B cell (primary cell): Measurements from ENCODE around the gene CMIP. TPM values are rescaled to one million over a fixed set of nuclear protein-coding genes. Genes with fewer than 3 reads are reported as not detected.

ENCODE experiments used
- ATAC-seq: fragments of 200-7000 bp; cut with Tn5 transposase; one replicate; pipeline ENCODE4 v1.10.0; 2021; ENCODE audit warnings: low read depth, mild to moderate bottlenecking, moderate number of reproducible peaks, moderate library complexity
- CTCF ChIA-PET: fragments of 350-600 bp; sonication (Branson Sonifier 250); formaldehyde crosslinking; loops from one replicate; lab custom pipeline; 2021; ENCODE audit warnings: antibody characterized with exemption, inconsistent platforms; lab: Charles Lee
- POLR2A ChIA-PET: fragments of 350-600 bp; sonication (Branson Sonifier 250); formaldehyde crosslinking; loops from one replicate; lab custom pipeline; 2021; ENCODE audit warnings: antibody characterized with exemption; lab: Charles Lee
- DNase-seq: peaks from one replicate; pipeline ENCODE4 v3.0.0; 2013
- H2AFZ ChIP-seq: 2 replicates; pipeline ENCODE4 v1.6.1; 2012; ENCODE audit warnings: mild to moderate bottlenecking, low read depth, low read length; ENCODE audit not compliant: insufficient read depth, poor library complexity, severe bottlenecking
- H3K27ac ChIP-seq, 2 donors: 1 replicate in 1 of 2; 2 replicates in 1 of 2; pipeline ENCODE4 v1.5.1; 2012 to 2013; ENCODE audit warnings: low read length in 2 of 2, mild to moderate bottlenecking in 2 of 2, moderate library complexity in 1 of 2
- H3K27me3 ChIP-seq, 4 experiments: fragments of 200-600 bp in 1 of 4; sonication (generic) in 1 of 4; replicated peaks in 1 of 4; 1 replicate in 2 of 4; 2 replicates in 2 of 4; pipeline versions ENCODE4 v1.6.1 to v1.7.0; 2013 to 2016; ENCODE audit warnings: low read length in 3 of 4, mild to moderate bottlenecking in 2 of 4, mixed read lengths in 1 of 4, moderate library complexity in 1 of 4; ENCODE audit not compliant: insufficient read depth in 4 of 4, control insufficient read depth in 3 of 4; ENCODE audit errors: control extremely low read depth in 1 of 4
- H3K36me3 ChIP-seq, 2 experiments: replicated peaks in 1 of 2; 1 replicate in 1 of 2; 2 replicates in 1 of 2; pipeline versions ENCODE4 v1.6.1 to v1.7.1; 2013; ENCODE audit warnings: low read length in 1 of 2; ENCODE audit not compliant: insufficient read depth in 2 of 2, control insufficient read depth in 1 of 2; ENCODE audit errors: control extremely low read depth in 1 of 2, extremely low read depth in 1 of 2
- H3K4me1 ChIP-seq, 2 donors: fragments of 200-600 bp in 1 of 2; sonication (generic) in 1 of 2; 1 replicate in 1 of 2; 2 replicates in 1 of 2; pipeline versions ENCODE4 v1.5.1 to v1.6.1; 2013 to 2017; ENCODE audit warnings: low read length in 2 of 2; ENCODE audit not compliant: control insufficient read depth in 2 of 2, insufficient read depth in 2 of 2
- H3K4me2 ChIP-seq: replicated peaks from 2 replicates; pipeline ENCODE3; 2012; ENCODE audit warnings: mild to moderate bottlenecking, low read depth, low read length; ENCODE audit not compliant: poor library complexity, severe bottlenecking
- H3K4me3 ChIP-seq, 5 experiments: fragments of 200-600 bp in 1 of 5; sonication (generic) in 1 of 5; 1 replicate in 3 of 5; 2 replicates in 2 of 5; pipeline versions ENCODE4 v1.5.1 to v1.7.0; 2011 to 2016; ENCODE audit warnings: low read length in 4 of 5, mild to moderate bottlenecking in 4 of 5, low read depth in 2 of 5, control low read depth in 1 of 5, moderate library complexity in 1 of 5; ENCODE audit not compliant: insufficient read depth in 1 of 5; ENCODE audit errors: control extremely low read depth in 1 of 5, extremely low read depth in 1 of 5
- H3K79me2 ChIP-seq: fragments of 200-600 bp; sonication (generic); one replicate; pipeline ENCODE4 v1.6.0; 2016; ENCODE audit warnings: low read length; ENCODE audit not compliant: control insufficient read depth, insufficient read depth
- H3K9ac ChIP-seq: fragments of 200-600 bp; sonication (generic); 2 replicates; pipeline ENCODE4 v1.6.1; 2017; ENCODE audit warnings: mild to moderate bottlenecking, low read length, moderate library complexity
- H3K9me3 ChIP-seq, 3 donors: one replicate each; pipeline versions ENCODE4 v1.6.1 to v1.7.1; 2013; ENCODE audit warnings: low read length in 2 of 3; ENCODE audit not compliant: control insufficient read depth in 2 of 3, insufficient read depth in 1 of 3; ENCODE audit errors: control extremely low read depth in 1 of 3
- H4K20me1 ChIP-seq: 2 replicates; pipeline ENCODE4 v1.6.0; 2012; ENCODE audit warnings: mild to moderate bottlenecking, low read length; ENCODE audit not compliant: insufficient read depth, control insufficient read depth, poor library complexity, severe bottlenecking
- H3K27ac Mint-ChIP-seq: one replicate; pipeline ENCODE4 v1.8.0; 2021; ENCODE audit warnings: mixed read lengths
- H3K27me3 Mint-ChIP-seq: one replicate; pipeline ENCODE4 v1.8.0; 2021; ENCODE audit warnings: mixed read lengths
- H3K4me1 Mint-ChIP-seq: one replicate; pipeline ENCODE4 v1.8.0; 2021; ENCODE audit warnings: mixed read lengths
- H3K4me3 Mint-ChIP-seq: one replicate; pipeline ENCODE4 v1.8.0; 2021; ENCODE audit warnings: mixed read lengths
- H3K9me3 Mint-ChIP-seq: one replicate; pipeline ENCODE4 v1.8.0; 2022; ENCODE audit warnings: mixed read lengths; ENCODE audit not compliant: insufficient read depth
- EZH2 ChIP-seq: IDR thresholded peaks from 2 replicates; pipeline ENCODE4 v1.6.1; 2012; ENCODE audit warnings: borderline replicate concordance, low read depth, mild to moderate bottlenecking, moderate library complexity, low read length; ENCODE audit not compliant: insufficient read depth, poor library complexity, severe bottlenecking
- WGBS: methylation state at CpG from one replicate; pipeline ENCODE4 v1.1.5; 2013; ENCODE audit warnings: missing lambda C conversion rate; ENCODE audit not compliant: insufficient coverage; 5-methylcytosine and 5-hydroxymethylcytosine counted together
- intact Hi-C: fragments of 100-400 bp; cut with micrococcal nuclease; formaldehyde crosslinking; loops from one replicate; pipeline ENCODE4 v1.10.0; 2022
- polyA plus RNA-seq: library from polyadenylated mRNA; depleted of rRNA; stranded (reverse); fragments of >200 nt; gene quantifications from 2 replicates; pipeline ENCODE4 v1.2.3, GENCODE V29; 2012
- total RNA-seq, 2 donors: library from RNA; stranded (reverse); fragments of 120-200 nt in 1 of 2; gene quantifications; 1 replicate in 1 of 2; 2 replicates in 1 of 2; pipeline versions ENCODE4 v1.2.3 to v1.2.4, GENCODE V29; 2013 to 2022
- TF ChIP-seq, protein P1 (sequence below): fragments of 200-600 bp; IDR thresholded peaks from one replicate; pipeline ENCODE4 v1.8.0; 2022; ENCODE audit warnings: antibody characterized with exemption, mild to moderate bottlenecking

CMIP gene
- total and polyA plus RNA-seq, 2 donors (not counting 1 experiment from before 2014, with no cell fraction given): 27.1 to 155 TPM

DNA sequence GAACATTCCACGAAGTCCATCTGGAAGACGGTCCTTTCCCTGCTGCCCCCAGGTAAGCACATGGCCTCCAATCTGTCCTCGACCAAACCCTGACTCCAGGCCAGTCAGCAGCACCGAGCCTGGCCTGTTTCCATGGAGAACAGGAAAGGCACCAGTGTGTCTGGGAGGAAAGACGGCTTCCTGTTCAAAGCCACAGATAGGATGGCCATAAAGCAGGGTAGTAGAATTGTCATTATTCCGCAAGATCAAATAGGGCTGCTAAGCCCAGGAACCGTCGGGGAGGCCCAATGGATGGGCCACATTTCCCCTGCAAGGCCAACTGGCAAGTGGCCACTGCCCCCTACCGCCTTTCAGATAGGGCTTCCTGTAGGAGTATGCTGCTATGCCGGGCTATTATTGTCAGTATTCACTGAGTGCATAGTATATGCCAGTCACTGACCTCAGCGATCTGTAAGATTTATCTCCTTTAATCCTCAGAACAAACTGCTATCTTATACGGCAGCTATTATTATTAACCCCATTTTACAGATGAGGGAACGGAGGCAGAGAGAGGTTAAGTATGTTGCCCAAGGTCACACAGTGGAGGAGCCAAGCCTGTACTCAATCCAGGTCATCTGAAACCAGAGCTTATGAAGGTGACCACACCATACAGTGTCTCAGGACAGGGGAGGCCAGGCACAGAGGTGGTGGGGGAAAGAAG lies 311.5 kb downstream of the CMIP start:
- no peak overlapping the region for H3K4me3 ChIP-seq
- peak overlapping the region in 1 of 2 donors; percentile 10 for H3K27ac ChIP-seq
- CTCF ChIA-PET: interaction anchor here (0.5 to 2.8 kb wide), 13 partner anchors 10 to 345 kb away, joined by 3 to 15 read pairs (median 3); no protein-coding TSS in a partner anchor
- Mint-ChIP-seq H3K4me3 (peak overlapping the region; percentile 10), H3K4me1 (peaks cover 58% of the 10 kb centered on the region), H3K27ac (peak overlapping the region; percentile 52), H3K9me3 (no peaks in the 10 kb centered on the region), H3K27me3 (no peaks in the 10 kb centered on the region)
- peak overlapping the region; percentile 48 for H3K4me2 ChIP-seq
- peaks cover 49 to 63% of the 10 kb centered on the region in 2 donors for H3K4me1 ChIP-seq
- no peaks in the 10 kb centered on the region for H3K27me3 ChIP-seq
- H3K79me2 ChIP-seq: peaks cover 87% of the 10 kb centered on the region
- H4K20me1 ChIP-seq: no peaks in the 10 kb centered on the region
- POLR2A ChIA-PET: interaction anchor here (1.7 kb wide), 2 partner anchors 15 to 24 kb away, joined by 4 read pairs; partner anchors contain the start of gene PLCG2
- ATAC-seq (no peak), DNase-seq (no peak)
- TF ChIP-seq EZH2: no peak
- 23% methylated on average over 8 of the region's 13 CpGs for WGBS
- intact Hi-C loops: no loop called here
- H2AFZ ChIP-seq: peak overlapping the region; percentile 32
- H3K9me3 ChIP-seq: no peaks in the 10 kb centered on the region
- no peak overlapping the region for H3K9ac ChIP-seq
- peaks cover 4 to 23% of the 10 kb centered on the region in 2 experiments for H3K36me3 ChIP-seq

DNA sequence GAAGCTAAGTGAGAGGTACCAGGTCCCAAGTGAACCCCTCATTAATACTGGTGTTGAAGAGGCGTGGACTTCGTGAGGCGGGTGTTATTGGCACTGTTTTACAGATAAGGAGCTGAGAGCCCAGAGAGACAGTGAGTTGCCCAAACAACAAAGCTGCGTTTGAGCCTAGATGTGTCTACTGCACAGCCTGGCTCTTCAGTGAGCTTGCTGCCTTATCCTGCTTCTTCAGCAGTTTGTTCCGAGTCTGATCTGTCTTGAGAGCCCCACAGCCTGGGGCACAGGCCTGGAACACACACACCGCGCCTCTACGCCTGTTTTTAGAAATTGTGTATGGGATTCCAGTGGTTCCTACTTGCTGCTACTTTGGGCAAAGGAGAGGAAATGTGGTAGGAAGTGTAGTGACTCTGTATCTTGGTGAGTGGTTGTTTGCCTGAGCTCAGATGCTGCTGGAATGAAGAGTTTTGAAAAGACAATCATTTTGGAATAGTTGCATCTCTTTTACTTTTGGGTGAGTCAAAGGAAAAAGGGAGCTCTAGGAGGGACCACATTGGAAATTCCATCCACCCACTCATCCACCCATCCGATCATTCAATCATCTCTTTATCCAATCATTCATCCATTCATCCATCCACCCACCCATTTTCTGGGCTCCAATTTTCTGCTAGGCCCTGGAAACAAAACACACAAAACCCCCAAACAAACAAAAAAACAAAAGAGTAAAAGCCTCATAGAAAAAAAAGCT lies 312.2 kb downstream of the CMIP start:
- H3K79me2 ChIP-seq: peaks cover 85% of the 10 kb centered on the region
- POLR2A ChIA-PET: interaction anchor here (0.6 to 1.7 kb wide), 2 partner anchors 23 to 256 kb away, joined by 4 read pairs; partner anchors contain the start of gene PLCG2
- H4K20me1 ChIP-seq: no peaks in the 10 kb centered on the region
- ATAC-seq (no peak), DNase-seq (no peak)
- intact Hi-C loops: no loop called here
- peaks cover 4 to 23% of the 10 kb centered on the region in 2 experiments for H3K36me3 ChIP-seq
- no peaks in the 10 kb centered on the region for H3K27me3 ChIP-seq
- Mint-ChIP-seq H3K4me3 (peak overlapping the region; percentile 10), H3K9me3 (no peaks in the 10 kb centered on the region), H3K27me3 (no peaks in the 10 kb centered on the region), H3K4me1 (peaks cover 50% of the 10 kb centered on the region), H3K27ac (peak overlapping the region; percentile 52)
- H3K9me3 ChIP-seq: no peaks in the 10 kb centered on the region
- WGBS: 46% methylated on average over 9 of the region's 9 CpGs
- H3K9ac ChIP-seq: no peak overlapping the region
- H3K4me2 ChIP-seq: peak overlapping the region; percentile 48
- H3K4me1 ChIP-seq: peaks cover 43 to 56% of the 10 kb centered on the region in 2 donors
- peak overlapping the region in 1 of 2 donors; percentile 10 for H3K27ac ChIP-seq
- no peak overlapping the region for H2AFZ ChIP-seq
- TF ChIP-seq, protein P1, sequence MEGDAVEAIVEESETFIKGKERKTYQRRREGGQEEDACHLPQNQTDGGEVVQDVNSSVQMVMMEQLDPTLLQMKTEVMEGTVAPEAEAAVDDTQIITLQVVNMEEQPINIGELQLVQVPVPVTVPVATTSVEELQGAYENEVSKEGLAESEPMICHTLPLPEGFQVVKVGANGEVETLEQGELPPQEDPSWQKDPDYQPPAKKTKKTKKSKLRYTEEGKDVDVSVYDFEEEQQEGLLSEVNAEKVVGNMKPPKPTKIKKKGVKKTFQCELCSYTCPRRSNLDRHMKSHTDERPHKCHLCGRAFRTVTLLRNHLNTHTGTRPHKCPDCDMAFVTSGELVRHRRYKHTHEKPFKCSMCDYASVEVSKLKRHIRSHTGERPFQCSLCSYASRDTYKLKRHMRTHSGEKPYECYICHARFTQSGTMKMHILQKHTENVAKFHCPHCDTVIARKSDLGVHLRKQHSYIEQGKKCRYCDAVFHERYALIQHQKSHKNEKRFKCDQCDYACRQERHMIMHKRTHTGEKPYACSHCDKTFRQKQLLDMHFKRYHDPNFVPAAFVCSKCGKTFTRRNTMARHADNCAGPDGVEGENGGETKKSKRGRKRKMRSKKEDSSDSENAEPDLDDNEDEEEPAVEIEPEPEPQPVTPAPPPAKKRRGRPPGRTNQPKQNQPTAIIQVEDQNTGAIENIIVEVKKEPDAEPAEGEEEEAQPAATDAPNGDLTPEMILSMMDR: no peak
- TF ChIP-seq EZH2: no peak
- H3K4me3 ChIP-seq: no peak overlapping the region
- CTCF ChIA-PET: interaction anchor here (0.6 to 2.8 kb wide), 10 partner anchors 9 to 132 kb away, joined by 3 to 15 read pairs (median 4); no protein-coding TSS in a partner anchor
